Stimulated activated CD4-positive, alpha-beta T cell treated with anti-CD3 and anti-CD28 coated beads, TNF-alpha, amount 100 ng/mL, for 48 hours (primary cell): Measurements from ENCODE around the gene CHAC1.

Experiments used
- DNase-seq, 3 donors: peaks; one replicate each; pipeline ENCODE4 v3.0.0-alpha.2; 2020; ENCODE audit warnings: low read depth in 3 of 3

CHAC1 gene, protein sequence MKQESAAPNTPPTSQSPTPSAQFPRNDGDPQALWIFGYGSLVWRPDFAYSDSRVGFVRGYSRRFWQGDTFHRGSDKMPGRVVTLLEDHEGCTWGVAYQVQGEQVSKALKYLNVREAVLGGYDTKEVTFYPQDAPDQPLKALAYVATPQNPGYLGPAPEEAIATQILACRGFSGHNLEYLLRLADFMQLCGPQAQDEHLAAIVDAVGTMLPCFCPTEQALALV

DNA sequence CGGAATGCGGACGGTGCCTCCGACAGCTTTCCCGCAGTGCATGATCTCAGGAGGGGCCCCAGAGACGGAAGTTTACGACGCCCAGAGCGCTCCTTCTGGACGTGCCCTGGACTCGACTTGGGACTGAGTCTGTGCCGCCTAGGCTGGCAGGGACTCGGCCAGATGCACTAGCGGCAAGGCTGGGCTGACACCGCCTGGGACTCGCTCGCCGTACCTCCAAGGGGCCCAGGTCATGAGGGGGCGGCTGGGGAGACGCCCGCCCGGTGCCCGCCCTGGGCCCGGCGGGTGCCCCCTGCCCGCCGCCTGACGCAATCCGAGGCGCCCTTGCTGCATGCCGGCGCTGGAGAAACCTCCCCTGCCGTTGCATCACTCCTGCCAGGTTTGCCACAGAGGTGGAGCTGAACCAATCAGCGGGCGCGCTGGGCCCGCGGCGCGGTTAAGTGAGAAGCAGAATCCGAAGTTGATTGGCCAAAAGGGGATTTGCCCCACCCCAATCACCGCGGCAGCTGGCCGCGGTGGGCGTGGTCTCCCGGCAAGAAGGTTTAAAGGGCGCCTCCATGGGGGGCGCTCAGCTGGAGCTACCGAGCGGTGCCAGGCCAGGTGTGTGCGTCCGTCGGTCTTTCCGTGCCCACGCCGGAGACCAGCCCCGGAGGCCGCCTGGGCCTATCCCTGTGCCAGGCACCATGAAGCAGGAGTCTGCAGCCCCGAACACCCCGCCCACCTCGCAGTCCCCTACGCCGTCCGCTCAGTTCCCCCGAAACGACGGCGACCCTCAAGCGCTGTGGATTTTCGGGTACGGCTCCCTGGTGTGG is at the start of gene CHAC1:
CHAC1 (plus strand) TSS at position 571 of the 812 bp plus-strand sequence; CDS start at position 684, 113 bp downstream.
- DNase-seq, result peak; percentile 92 to 97 (median 96)

DNA sequence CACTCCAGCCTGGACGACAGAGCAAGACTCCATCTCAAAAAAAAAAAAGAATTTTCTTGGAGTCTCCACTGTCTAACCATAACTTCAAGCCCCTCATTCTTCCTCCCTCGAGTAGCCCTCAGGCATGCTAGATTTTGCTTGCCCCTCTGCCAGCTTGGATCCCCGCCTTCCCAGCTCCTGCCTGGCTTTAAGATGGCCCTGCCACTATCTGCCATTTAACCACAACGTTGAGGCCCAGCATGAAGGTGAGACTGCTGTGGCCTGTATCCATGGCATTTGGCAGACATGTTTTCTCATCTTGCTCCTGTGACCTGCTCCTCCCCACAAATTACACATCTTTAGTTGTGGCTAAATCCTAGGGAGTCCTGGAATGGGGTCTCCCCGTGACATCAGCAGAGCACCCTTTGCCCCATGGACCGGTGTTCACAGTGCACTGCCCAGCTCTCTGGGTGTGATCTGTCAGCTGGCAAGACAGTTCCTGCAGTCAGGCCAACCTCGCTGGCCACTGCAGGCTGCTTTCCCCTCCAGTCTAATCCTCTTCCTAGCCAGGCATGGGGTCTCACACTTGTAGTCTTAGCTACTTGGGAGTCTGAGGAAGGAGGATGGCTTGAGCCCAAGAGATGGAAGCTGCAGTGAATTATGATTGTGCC is 48.6 kb upstream of the CHAC1 start:
- DNase-seq, result no peak

DNA sequence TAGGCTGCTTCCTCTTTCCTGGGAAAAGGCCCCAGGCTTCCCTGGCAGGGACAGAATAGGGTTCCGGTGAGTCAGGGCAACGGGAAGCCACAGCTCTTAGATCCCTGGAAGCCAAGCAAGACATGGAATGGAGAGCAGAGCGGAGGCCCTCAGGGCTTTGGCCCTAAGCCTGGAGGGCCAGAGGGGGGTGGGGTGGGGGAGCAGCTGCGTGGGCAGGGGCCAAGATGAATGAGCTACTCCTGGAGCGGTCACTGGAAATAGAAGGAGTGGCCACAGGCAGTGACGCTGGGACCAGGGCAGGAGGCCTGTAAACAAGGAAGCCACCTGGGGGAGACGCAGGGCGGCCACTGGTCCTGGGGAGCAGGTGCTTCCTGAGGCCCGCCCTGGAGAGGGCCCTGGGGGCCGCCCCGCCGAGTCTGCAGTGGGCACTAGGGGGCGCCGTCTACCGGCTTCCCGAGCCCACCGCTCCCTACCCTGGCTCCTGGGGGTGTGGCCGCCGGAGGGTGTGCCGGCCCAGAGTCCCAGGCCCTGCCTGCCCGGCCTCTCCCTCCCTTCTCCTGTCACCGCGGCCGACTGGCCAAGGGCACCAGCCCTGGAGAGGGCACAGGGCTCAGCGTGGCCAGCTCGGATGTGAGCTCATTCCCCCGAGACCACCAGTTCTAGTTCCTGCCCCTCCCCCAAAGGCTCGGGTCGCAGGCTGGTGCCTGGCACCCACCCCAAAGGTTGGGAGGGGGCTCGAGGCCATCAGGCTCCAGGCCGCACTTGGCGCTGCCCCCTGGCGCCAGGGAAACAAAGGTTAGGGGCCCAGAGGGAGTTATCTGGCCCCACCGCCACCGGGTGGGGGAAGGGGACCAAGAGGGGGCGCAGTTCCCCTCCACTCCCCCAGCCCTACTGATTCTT is 46.9 kb upstream of the CHAC1 start:
- peak; percentile 63 to 83 (median 72) for DNase-seq

DNA sequence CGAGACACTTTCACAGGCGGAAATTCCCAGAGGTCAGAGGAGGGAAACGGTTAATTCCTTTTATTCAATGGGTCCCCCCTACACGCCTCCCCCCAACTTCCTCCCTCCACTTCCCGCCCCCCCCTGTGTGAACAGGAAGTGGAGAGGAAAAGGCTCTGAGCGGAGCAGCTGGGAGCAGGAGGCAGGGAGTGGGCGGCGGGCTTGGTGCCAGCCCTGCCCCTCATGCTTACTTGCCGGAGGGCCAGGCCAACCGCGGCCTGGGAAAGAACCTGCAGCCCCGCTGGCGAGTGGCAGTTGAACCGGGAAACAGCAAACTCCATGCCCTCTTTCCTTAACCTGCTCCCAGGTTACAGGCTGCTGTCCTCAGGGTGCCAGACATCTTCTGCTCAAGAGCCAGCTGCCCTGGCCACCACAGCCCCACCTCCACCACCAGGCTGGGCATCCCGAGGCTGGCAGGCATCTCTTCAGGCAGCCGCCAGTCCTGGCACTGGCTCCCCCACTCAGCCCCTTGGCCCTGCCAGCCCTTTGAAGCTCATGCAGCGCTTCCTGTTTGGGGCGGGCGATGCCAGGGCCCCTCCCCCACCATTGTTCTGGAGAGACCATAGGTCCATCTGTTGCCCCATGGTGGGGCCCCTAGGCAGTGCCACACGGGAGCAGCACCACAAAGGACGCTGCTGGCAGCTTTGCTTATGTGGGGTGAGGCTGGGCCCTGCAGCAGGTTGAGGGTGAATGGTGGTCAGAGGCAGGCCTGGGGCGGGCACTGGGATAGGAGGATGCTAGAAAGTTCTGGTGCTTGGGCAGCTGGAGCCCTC is 46.1 kb upstream of the CHAC1 start:
- peak in 1 of 3 donors; percentile 40 for DNase-seq

DNA sequence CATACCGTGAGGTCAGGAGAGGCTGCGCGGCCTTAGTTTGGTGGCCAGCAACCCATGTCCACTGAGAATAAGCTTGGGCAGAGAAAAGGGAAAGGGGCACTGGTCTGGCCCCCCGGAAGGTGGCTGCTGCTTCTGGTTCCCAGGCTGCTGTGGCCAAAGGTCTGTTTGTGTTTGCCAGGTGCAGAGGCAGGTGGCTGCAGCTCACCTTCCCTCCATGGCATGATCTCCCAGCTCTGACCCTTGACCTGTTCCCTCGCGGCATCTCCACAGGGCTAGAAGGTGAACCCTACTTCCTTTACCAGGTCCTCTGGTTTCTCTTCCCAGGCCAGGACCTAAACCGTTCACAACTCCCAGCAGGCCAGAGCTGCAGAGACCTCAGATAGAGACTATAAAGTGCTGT is 45.2 kb upstream of the CHAC1 start:
- DNase-seq, result no peak

DNA sequence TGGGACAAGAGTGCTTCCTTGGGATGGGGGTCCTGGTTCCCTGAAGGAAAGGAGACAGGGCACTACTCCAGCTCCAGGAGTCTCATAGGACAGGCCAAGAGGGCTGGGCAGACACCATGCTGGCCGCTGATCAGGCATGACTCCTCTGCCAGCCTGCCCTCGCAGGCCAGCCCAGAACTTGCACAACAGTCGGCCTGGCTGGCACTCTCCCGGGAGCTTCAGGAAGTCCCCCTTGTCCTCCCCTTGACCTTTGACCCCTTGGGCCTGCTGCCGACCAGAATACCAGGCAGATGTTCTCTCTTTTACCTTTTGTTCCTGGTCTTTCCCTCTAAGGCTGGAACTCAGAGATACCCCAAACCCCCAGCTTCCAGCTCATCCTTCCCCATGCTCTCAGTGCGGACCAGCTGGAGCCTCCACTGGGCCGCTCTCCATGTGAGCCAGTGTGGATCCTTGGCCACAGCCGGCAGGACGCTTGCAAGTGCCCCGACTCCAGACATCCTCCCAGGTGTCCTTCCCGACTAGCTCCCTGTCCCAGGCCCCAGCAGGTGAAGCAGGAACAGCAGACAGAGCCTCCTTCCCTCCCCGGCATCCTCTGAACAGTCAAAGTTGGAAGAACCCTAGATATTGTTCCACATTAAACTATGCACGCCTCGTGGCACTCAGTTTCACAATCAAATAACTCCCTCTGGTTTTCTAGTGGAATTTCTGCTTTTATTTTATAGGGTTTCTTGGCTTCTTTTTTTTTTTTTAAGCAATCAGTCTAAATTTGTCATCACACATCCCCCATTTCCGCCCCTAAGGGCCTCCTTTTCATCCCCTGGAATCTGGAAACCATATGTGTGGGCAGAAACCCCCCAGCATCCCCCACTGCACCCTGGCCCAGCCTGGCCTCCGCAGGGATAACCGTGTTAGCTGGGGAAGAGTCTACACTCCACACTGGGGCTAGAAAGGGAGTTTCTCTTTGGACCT is 43.3 kb upstream of the CHAC1 start:
- no peak for DNase-seq

DNA sequence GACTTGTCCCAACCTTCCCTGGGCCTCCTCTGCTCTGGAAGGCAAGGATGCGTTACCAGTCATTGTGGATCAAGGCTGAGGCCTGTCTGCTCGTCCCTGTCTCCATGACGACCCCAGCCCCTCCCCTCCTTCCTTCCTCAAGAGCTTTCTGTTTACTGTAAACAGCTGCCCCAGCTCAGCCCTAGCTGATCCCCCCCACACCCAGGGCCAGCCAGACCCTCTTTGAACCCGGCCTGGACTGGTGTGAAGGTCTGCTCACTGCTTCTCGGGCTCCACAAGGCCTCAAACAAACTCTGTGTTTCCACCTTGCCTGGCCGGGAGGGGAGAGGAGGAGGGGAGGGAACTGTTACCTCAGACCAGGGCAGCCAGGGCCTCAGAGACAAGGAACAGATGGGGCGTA is 42.1 kb upstream of the CHAC1 start:
- no peak for DNase-seq

DNA sequence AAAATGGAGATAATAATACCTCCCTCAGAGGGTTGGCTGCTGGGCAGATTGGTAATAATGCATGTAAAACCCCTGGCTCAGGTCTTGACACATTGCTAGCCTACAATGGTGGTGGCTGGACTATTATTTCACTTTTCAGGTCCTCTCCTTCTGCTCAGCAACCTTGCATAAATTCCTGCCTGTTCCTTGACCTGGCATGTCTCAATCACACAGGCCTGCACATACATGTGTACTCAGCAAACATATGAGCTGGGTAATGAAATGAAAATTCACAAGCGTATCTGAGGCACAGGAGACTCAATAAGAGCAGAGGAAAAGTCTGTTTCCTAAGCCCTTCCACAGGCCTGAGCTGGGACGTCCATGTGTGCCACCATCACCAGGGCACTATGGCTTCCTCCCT is 41.6 kb upstream of the CHAC1 start:
- no peak for DNase-seq

DNA sequence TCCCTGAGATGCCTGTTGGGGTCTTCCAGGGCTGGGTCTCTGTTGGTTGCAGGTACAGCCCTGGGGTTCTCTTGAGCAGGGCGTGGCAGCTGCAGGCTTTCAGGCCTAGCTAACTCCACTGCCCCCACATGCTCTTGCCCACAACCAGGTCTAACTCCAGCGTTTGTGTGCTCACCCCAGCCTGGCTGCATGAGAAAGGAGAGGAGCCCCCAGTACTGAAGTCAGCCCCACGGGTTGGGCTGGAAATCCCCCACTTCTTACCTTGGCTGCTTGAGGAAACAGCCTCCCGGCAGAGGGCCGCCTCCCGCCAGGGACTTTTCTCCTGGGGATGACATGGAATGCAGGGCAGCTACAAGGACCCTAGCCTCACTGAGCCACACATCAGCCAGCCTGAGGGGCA is 40.8 kb upstream of the CHAC1 start:
- no peak for DNase-seq

DNA sequence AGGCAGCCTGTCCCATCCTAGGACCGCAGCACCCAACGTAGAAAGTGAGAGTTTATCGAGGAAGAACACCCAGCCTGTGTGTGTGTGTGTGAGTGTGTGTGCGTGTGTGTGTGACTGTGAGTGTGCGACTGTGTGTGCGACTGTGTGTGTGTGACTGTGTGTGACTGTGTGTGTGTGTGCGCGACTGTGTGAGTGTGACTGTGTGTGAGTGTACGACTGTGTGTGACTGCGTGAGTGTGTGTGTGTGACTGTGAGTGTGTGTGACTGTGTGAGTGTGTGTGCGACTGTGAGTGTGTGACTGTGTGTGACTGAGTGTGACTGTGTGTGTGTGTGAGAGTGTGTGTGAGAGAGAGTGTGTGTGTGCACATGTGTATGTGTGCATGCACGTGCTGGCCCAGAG is 39.3 kb upstream of the CHAC1 start:
- no peak for DNase-seq

DNA sequence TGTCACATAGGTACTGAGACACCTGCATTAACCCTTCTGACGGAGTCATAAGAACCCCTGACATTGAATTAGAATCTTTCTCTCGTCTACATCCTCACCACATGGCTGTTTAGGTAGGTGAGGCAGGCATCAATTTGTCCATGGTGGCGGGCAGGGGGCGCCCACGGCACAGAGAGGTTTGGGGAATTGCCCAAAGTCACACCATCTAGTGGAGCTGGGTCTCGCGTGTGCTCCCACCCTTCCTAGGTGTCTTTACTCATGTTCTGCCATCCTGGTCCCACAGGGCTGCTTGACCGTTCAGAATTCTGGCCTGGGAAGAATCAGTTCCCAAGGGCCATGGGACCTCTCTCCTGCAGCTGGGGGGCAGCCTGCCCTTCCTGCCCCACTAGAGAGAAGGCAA is 38.8 kb upstream of the CHAC1 start:
- no peak for DNase-seq

DNA sequence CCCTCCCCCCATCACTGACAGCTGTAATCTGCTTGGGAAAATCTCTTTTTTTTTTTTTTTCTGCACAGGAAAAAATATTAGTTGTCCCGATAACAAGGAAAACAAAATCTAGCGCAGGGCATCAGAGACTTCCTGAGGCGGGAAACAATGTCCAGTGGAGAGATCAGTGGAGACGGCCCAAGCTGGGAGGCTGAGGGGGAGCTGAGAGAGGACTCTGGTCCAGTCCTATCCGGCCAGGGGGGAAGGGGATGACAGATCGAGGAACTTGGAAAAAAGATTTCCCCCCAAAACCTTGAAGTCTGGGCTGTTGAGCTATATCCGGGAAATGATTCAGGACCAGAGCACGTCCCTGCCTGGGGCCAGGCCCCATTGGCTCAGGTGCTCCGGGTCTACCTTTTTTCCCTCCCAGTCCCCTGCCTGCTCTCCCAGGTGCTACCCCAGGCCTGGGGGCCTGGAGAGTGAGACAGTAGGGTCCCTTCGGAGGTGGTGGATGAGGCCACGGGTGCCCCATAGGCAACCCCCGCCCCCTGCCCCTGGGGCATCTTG is 38.1 kb upstream of the CHAC1 start:
- DNase-seq, result no peak

DNA sequence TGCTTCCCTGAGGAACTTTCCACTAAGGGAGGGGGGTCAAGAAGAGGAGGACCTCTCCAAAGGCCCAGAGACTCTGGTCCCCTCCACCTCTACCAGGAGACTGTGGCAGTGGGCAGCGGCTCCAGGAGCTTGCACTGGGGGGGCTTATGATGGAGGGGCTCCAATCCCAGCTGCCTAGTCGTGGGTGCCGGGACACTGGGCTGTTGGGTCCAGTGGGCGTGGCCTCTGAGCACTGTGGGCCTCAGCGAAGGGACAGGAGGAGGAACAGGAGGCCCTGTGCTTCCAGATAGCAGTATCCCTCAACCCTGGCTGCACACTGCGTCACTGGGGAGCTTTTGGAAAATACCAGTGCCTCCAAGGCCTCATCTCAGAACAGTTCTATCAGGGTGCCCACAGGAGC is 37.6 kb upstream of the CHAC1 start:
- DNase-seq, result no peak

DNA sequence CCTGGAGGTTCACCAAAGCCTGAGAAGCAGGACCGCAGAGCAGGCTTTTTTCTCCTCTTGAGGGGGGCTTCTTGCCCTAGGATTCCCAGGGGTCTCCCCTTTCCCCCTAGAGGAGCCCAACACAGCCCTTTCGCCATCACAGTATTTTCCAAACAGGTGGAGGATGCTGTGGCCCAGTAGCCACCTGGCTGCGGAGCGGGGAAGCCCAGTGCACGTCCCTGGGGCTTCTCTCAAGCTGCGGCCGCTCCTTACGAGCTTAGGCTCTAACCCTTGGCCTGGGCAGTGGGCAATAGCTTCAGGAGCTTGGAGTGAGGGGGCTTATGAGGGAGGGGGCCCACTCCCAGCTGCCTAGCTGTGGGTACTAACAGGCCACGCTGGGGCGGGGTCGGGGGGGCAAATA is 35.7 kb upstream of the CHAC1 start:
- DNase-seq, result no peak

DNA sequence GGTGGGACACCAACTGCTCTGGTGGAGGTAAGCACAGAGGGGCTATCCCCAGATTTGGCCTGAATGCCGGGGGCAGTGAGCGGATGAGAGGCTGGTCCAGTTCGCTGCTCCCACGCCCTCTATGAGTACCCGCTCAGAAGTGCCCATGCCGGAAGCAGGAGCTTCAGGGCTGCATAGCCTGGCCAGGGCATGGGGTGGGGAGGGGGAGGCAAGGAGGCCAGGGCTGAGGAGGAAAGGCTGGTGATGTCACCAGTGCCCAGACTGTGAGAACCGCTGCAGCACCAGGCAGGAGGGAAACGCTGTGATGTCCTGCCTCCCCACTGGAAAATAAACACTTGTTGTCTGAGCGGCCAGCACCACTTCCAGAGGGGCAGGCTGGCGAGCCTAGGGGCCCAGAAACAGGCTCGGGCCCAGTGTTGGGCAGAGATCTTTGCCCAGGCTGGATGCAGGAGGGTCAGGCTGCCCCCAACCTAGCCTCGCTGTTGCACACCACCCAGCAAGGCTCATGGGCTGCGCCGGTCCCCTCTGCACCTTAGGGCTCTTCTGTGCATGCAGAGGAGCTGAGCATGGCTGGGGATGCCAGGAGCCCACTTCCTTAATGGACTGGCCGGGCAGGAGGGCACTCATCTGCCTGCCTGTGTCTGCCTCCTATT is 35.0 kb upstream of the CHAC1 start:
- no peak for DNase-seq

DNA sequence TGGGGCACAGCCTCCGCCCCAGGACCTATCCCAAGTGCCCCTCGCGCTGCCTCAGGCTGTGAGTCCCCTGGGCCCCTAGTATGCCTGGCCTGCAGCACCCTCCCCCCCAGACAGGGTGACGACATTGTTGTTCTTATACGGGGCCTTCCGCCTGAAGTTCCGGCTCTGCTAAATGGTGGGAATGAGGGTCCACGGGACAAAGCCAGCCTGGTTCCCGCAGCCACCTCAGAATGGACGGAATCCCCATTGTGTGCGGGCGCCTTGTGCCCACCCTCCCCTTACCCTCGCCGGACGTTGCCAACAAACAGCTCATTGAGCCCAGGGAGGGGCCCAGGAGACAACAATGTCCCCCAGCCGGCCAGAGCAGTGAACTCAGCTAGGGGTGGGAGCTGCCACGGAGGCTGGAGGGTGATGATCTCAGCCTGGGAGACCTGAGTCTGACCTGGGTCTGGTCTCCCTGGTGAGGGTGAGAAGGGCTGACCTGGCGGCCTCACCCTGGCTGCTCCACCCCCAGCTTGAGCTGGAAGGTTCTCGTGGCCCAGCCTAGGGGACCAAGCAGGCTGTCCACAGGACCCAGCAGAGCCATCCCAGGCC is 34.4 kb upstream of the CHAC1 start:
- DNase-seq, result no peak

DNA sequence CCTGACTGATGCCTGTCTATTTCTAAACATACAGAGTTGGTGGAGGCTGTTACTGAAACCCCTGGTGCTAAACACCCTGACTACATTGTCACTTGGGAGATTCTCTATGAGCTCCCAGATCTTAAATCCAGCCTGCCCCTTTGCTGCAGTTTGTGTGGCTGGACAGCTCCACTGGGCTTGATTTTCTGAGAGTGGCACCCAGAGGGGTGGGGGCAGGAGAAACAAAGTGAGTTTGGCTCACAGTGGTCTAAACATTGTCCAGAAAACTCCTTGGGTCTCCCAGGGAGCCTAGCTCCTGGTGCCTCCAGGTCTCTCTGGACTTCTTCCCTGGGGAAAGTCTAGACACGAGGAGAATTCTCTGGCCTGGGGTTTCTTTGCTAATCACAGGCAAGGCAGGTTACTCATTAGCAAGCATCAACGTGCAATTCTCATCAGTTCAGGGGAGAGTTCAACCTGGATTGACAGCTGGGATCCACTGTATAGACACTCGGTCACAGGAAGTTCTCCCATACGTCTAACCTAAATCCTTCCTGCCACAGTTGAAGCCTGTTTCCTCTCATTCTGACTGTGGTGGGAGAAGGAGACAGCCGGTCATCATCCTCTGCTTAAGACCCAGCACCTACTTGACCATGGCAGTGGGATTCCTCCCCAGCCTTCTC is 31.2 kb upstream of the CHAC1 start:
- no peak for DNase-seq

DNA sequence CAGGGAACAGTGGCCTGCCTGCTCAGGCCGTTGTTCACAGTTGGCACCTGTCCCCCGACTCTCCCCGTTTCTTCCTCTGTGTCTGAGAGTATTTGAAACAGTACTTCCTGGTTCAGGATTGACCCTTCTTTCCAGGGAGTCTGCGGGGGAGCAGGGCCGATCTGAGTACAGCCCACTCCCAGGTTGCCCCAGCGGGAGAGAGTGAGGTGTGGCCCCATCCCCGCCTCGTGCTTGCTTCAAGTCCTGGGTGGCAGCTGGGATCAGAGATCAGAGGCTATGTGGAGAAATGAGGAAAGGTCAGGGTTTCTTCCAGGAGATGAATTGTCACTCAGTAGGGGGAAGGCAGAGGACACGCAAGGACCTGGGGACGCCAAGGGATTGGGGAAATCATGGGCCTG is 30.7 kb upstream of the CHAC1 start:
- no peak for DNase-seq
